ENCODE results near the gene ECE2.
"Not testable (repeated sequence)": the region's sequence is repeated elsewhere in the genome, so short reads cannot be mapped to it uniquely, and the experiment has no call there.

Gene ECE2

GRCh38 chr3:184241141-184241446, 34.7 kb upstream of the ECE2 start:
- DNase-seq, result no peak

DNA sequence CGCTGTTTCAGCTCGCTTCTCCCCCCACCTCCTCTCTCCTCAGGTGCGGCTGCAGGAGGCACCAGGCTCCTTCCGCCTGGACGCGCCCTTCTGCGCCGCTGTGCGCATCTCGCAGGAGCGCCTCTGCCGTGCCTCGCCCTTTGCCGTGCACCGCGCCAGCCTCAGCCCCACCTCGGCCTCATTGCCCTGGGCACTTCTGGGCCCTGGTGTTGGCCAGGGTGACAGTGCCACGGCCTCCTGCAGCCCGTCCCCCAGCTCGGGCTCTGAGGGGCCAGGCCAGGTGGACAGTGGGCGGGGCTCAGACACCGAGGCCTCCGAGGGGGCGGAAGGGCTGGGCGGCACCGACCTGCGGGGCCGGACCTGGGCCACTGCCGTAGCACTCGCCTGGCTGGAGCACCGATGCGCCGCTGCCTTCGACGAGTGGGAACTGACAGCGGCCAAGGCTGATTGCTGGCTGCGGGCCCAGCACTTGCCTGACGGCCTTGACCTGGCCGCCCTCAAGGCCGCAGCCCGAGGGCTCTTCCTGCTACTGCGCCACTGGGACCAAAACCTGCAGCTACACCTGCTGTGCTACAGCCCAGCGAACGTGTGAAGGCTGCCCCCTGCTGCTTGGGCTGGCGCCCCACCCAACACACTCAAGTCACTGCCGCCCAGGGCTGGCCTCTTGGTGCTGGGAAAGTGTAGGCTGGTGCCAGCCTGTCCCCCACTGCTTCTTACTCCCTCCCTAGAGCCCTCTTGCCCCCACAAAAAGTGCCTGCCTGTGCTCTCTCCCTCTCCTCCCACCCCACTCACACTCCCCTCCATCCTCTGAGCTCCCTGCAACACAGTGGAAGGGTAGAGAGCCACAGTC, 34.1 kb upstream of the ECE2 start:
- DNase-seq, result peak in 1 of 6 experiments; percentile 7

DNA sequence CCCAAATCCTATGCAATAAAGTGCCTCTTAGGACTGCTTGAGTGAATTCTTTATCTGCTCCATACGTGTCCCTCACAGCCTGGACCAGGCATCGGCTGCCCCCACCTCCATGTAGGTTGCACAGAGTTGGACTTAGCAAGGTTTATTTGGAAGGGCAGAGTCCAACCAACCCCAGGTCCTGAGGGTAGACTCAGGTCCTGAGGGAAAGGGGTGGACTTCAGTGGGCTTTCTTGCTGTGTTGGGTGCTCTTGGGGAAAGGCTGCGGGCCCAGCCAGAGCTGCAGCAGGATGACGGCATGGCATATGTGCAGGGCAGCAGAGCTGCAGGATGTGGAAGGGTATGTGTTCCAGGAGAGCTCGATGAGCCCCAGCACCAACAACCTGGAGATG, 33.5 kb upstream of the ECE2 start:
- DNase-seq, result no peak

DNA sequence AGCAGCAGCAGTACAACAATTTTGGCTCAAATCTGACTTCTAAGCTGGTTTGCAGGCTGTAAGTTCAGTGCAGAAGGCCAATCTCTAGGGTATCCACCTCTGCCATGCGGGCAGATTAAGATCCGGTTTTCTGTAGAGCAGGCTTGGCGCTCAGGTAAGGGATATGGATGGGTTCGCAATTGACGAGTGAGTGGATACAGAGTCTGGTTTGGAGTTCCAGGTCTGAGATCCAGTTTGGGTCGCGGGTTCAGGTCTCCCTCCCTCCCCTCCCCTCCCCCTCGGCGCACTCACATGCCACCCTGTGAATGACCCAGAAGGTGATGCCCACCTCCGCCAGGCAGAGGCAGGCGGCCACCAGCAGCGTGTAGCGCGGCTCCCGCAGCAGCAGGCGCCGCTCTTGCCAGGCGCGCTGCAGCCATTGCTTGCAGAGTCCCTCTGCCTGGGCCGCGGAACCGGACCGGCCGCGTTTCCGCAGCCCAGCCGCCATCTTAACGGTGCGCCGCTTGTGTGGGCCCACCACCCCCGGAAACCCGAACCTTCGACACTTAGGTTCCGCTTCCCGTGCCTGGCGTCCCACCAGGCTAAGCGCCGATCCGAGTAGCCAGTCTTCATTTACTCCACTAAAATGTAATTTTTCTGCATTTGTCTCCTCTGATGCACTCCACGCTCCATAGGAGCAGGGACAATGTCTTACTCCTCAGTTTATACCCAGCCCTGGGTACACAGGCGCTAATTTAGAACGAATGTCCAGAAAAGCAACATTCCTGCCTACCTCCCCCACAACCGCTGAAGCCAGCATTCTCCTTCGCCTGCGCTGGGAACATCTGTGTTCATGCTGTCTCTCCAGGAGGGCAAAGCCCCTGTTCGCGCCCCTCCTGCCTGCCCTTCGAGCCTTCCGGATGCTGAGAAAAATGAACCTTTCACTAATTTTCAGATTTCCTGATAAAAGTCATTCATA, 27.1 kb upstream of the ECE2 start, which contains the start of gene ALG3:
Gene ALG3, minus strand, starts transcription at position 509 of the 958 bp plus-strand sequence. Its CDS starts 22 bp downstream, at position 487.
- DNase-seq, result peak; percentile 72 to 88 (median 80)

- DNase-seq, result peak; percentile 88 to 95 (median 92)
These were observed 26.2 kb upstream of the ECE2 start, which contains the start of gene EEF1AKMT4 for GRCh38 chr3:184249412-184250166. TSS of gene EEF1AKMT4 (plus strand) at chr3:184249672. CDS start at chr3:184249695, 23 bp downstream.

- peak; percentile 67 to 88 (median 80) for DNase-seq
These were observed 25.5 kb upstream of the ECE2 start for GRCh38 chr3:184250167-184250828.

GRCh38 chr3:184255291-184256039, 20.4 kb upstream of the ECE2 start:
- DNase-seq, result no peak

GRCh38 chr3:184257083-184257915, 18.5 kb upstream of the ECE2 start:
- DNase-seq, result no peak

DNA sequence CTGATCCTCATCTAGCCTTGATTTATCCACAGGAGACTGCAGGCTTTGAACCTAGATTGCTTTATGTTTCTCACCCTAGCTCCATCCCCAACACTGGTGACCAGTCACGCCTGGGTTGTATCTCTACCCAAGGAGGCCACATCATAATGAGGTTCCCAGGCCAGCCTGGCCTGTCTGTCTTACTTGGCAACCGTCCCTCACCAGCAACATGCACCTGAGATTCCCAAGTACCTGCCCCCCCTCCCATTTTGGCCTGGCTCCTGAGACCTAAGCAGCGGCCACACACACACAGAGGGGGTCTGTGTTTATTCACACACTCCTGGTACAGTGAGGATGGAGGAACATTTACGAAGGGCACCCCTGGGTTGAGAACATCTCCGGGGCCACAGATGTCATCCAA, 16.9 kb upstream of the ECE2 start:
- DNase-seq, result no peak

GRCh38 chr3:184259396-184259877, 16.4 kb upstream of the ECE2 start:
- DNase-seq, result no peak

- peak in 3 of 6 experiments; percentile 13 to 34 (median 21) for DNase-seq
These were observed 15.7 kb upstream of the ECE2 start for GRCh38 chr3:184259878-184260723.

DNA sequence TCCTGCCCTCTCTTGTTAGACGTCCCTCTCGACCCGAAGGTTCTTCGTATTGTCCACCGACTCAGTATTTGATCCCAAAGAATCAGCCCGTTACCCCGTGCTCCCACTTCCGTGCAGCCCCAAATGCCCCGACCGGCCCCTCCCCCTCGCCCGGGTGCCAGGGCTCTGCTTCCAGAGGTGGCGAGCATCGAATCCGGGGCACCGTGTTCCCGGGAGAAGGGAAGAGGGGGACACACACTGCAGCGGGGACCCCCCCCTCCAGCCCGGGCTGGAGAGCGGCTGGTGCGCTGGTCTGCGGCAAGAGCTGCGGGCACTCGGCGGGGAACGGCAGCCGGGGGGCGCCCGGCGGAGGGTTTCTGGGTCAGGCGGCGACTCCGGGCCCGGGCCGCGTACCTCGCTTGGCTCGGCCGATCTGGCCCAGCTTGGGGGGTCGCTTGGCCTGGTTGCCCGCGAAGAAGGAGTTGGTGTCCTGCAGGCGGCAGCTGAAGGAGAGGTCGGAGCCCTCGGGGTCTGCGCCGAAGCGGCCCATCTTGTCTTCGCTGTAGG, 15.0 kb upstream of the ECE2 start:
- DNase-seq, result no peak

DNA sequence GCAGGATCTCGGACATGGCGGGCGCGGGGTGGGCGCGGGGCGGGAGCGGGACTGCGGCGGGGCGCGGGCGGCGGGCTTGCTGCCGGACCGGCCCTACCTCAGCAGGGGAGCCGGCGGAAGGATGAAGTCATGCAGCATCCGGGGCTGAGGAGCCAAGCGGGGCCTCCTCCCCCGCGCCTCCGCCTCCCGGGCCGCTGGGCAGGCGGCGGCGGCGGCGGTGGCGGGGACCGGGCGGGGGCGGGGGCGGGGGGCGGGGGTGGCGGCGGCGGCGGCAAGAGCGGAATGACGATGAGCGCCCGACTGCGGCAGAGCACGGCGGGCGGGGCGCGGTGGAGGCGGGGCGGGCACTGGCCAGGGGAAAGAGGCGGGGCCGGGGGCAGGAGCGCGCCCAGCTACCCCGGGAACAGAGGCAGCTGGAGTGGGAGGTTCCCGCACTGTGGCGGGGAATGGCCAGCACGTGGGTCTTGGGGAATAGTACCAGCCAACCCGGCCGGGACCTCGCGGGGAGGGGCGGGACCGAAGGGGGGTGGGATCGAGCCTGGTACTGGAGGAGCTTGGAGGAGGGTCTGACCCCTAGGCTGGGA, 14.5 kb upstream of the ECE2 start, which contains the start of gene CAMK2N2:
Gene CAMK2N2, minus strand, starts transcription at position 284 of the 584 bp plus-strand sequence. Its CDS starts 268 bp downstream, at position 16.
- peak in 3 of 6 experiments; percentile 15 to 45 (median 20) for DNase-seq

- DNase-seq, result peak in 1 of 6 experiments; percentile 24
These were observed 13.7 kb upstream of the ECE2 start for GRCh38 chr3:184261854-184262763.

DNA sequence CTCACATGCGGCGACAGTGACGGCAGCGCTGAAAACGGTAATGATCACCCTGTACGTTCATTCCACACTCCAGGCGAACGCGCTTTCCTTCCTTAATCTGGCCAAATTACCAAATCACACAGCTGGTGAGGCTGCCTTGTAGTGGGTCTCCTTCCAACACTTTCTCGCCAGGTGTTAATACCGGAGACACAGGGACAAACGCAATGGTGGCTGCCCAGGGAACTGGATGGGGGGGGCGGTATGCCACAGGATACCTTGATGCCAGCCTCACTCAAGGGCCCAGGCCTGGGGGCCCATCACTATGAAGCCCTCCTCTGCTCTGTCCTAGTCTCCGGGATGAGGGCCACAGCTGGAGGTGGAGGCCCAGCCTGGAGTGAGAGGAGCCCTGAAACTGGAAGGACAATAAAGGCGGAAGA, 13.1 kb upstream of the ECE2 start:
- no peak for DNase-seq

DNA sequence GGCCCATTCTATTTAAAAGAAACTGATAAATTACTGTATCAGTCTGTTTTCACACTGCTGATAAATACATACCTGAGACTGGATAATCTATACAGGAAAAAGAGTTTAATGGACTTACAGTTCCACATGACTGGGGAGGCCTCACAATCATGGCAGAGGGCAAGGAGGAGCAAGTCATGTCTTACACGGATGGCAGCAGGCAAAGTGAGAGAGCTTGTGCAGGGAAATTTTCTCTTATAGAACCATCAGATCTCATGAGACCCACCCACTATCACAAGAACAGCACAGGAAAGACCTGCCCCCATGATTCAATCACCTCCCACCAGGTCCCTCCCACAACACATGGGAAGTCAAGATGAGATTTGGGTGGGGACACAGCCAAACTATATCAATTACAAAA, 8.6 kb upstream of the ECE2 start:
- DNase-seq, result not testable (repeated sequence)

- no peak for DNase-seq
These were observed 3.6 kb upstream of the ECE2 start for GRCh38 chr3:184272269-184272668.
